ENCODE results near the gene RNF208.

DNA sequence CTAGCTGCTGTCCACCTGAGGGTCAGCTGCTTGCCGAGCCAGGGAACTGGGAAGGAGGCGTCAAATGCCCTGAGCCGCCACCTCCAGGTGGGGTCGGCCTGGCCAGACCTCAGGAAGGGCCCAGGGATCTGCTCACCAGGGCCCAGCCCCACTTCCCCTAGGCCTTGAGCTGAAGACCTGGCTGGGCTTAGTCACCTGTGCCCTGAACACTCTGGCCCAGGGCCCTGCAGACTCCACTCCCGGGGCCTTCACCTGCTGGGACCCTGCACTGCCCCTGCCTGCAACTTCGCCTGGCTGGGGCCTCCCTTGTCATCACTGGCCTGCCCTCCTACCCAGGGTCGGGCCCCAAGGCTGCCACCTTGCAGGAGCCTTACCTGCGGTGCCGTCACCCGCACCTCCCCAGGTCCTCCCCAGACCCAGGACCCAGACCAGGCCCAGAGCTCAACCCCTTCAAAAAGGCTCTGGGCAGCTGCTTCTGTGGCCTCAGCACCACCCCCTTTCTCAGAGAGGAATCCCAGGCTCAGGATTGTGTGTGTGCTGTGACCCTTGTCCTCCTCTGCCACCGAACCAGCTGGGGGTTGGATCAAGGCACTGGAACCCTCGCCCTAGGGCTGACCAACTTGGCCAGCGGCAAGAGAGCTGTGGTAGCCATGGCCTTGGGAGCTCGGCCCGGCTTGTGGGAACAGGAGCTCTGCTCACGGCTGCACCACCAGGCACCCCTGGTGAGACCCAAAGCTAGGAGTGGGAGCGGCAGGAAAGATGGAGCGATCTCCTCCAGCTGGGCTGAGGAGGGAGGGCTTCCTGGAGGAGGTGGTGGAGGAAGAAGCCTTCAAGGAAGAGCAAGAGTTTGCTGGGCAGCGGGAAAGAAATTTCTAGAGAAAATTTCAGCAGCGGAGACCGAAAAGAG is 31.9 kb upstream of the RNF208 start:
- no peak for TF ChIP-seq ZNF792 (tag by site-specific recombination; IDR thresholded peaks at IDR 0.05)
- TF ChIP-seq, protein P1, sequence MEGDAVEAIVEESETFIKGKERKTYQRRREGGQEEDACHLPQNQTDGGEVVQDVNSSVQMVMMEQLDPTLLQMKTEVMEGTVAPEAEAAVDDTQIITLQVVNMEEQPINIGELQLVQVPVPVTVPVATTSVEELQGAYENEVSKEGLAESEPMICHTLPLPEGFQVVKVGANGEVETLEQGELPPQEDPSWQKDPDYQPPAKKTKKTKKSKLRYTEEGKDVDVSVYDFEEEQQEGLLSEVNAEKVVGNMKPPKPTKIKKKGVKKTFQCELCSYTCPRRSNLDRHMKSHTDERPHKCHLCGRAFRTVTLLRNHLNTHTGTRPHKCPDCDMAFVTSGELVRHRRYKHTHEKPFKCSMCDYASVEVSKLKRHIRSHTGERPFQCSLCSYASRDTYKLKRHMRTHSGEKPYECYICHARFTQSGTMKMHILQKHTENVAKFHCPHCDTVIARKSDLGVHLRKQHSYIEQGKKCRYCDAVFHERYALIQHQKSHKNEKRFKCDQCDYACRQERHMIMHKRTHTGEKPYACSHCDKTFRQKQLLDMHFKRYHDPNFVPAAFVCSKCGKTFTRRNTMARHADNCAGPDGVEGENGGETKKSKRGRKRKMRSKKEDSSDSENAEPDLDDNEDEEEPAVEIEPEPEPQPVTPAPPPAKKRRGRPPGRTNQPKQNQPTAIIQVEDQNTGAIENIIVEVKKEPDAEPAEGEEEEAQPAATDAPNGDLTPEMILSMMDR (tag by site-specific recombination; IDR thresholded peaks at IDR 0.05) = no peak
- TF ChIP-seq ZNF776 (tag by site-specific recombination; IDR thresholded peaks at IDR 0.05; ENCODE audit: borderline replicate concordance) = no peak
- no peak for TF ChIP-seq ZIC2 (tag by site-specific recombination; IDR thresholded peaks at IDR 0.05)
- no peak for TF ChIP-seq ZNF184 (tag by site-specific recombination; IDR thresholded peaks at IDR 0.05)

Data from HEK293 (cell line).